Naive thymus-derived CD4-positive, alpha-beta T cell (primary cell): ENCODE measurements around the gene RTL3. TPM values are rescaled to one million over a fixed set of nuclear protein-coding genes. Genes with fewer than 3 reads are reported as not detected.

Experiments used
- ATAC-seq: fragments of 150-1000 bp; cut with Tn5 transposase; 2 replicates; pipeline ENCODE4 v1.10.0; 2021; ENCODE audit warnings: mild to moderate bottlenecking, moderate library complexity
- CTCF ChIA-PET: fragments of 350-600 bp; sonication (Branson Sonifier 250); formaldehyde crosslinking; loops from one replicate; lab custom pipeline; 2021; ENCODE audit warnings: antibody characterized with exemption; lab: Charles Lee
- POLR2A ChIA-PET: fragments of 350-600 bp; sonication (Branson Sonifier 250); formaldehyde crosslinking; loops from one replicate; lab custom pipeline; 2021; ENCODE audit warnings: antibody characterized with exemption, inconsistent platforms; lab: Charles Lee
- DNase-seq, 9 donors: peaks; one replicate each; pipeline versions ENCODE4 v3.0.0 to v3.0.0-alpha.2; 2020 to 2022; ENCODE audit warnings: mixed read lengths in 1 of 9
- H3K27ac ChIP-seq: one replicate; pipeline ENCODE4 v1.7.0; 2013; ENCODE audit warnings: mild to moderate bottlenecking, low read depth, low read length, moderate library complexity
- H3K27me3 ChIP-seq, 2 donors: one replicate each; pipeline ENCODE4 v1.7.0; 2013; ENCODE audit warnings: low read length in 2 of 2, mild to moderate bottlenecking in 2 of 2, moderate library complexity in 2 of 2; ENCODE audit not compliant: control insufficient read depth in 2 of 2, insufficient read depth in 2 of 2
- H3K36me3 ChIP-seq, 3 experiments: 1 replicate in 2 of 3; 2 replicates in 1 of 3; pipeline ENCODE4 v1.7.0; 2013; ENCODE audit warnings: low read length in 3 of 3, mild to moderate bottlenecking in 3 of 3, moderate library complexity in 1 of 3; ENCODE audit not compliant: insufficient read depth in 3 of 3, control insufficient read depth in 2 of 3
- H3K4me1 ChIP-seq, 2 donors: one replicate each; pipeline ENCODE4 v1.7.0; 2013; ENCODE audit warnings: low read length in 2 of 2, mild to moderate bottlenecking in 2 of 2, moderate library complexity in 1 of 2; ENCODE audit not compliant: control insufficient read depth in 2 of 2, insufficient read depth in 2 of 2
- H3K4me3 ChIP-seq: 2 replicates; pipeline ENCODE4 v1.7.0; 2013; ENCODE audit warnings: mild to moderate bottlenecking, low read length
- H3K9me3 ChIP-seq, 3 experiments: 1 replicate in 2 of 3; 2 replicates in 1 of 3; pipeline ENCODE4 v1.7.0; 2013; ENCODE audit warnings: low read length in 3 of 3; ENCODE audit not compliant: control insufficient read depth in 2 of 3
- H3K27ac Mint-ChIP-seq, 9 donors: one replicate each; pipeline ENCODE4 v1.8.0; 2020 to 2022; ENCODE audit warnings: mixed read lengths in 9 of 9, mild to moderate bottlenecking in 8 of 9, moderate library complexity in 5 of 9, inconsistent platforms in 2 of 9
- H3K27me3 Mint-ChIP-seq, 5 donors: one replicate each; pipeline ENCODE4 v1.8.0; 2021 to 2022; ENCODE audit warnings: mixed read lengths in 5 of 5, mild to moderate bottlenecking in 1 of 5
- H3K36me3 Mint-ChIP-seq, 5 donors: one replicate each; pipeline ENCODE4 v1.8.0; 2020 to 2022; ENCODE audit warnings: mixed read lengths in 5 of 5, mild to moderate bottlenecking in 3 of 5, inconsistent platforms in 1 of 5
- H3K4me1 Mint-ChIP-seq, 7 donors: one replicate each; pipeline ENCODE4 v1.8.0; 2020 to 2022; ENCODE audit warnings: mixed read lengths in 7 of 7, mild to moderate bottlenecking in 3 of 7, inconsistent platforms in 1 of 7
- H3K4me3 Mint-ChIP-seq, 10 donors: one replicate each; pipeline ENCODE4 v1.8.0; 2020 to 2022; ENCODE audit warnings: mild to moderate bottlenecking in 10 of 10, mixed read lengths in 10 of 10, moderate library complexity in 6 of 10, inconsistent platforms in 2 of 10
- H3K9me3 Mint-ChIP-seq, 11 donors: one replicate each; pipeline ENCODE4 v1.8.0; 2020 to 2022; ENCODE audit warnings: mixed read lengths in 11 of 11, mild to moderate bottlenecking in 4 of 11, inconsistent platforms in 1 of 11, moderate library complexity in 1 of 11
- intact Hi-C, 2 donors: fragments of 100-400 bp; cut with micrococcal nuclease; formaldehyde crosslinking; loops; one replicate each; pipeline ENCODE4 v1.15.1; 2023
- polyA plus RNA-seq, 2 donors: library from polyadenylated mRNA; unstranded; fragments of 300-500 nt; fragmentation: Illumina TruSeq; gene quantifications; one replicate each; pipeline ENCODE4 v1.2.3, GENCODE V29; 2021
- total RNA-seq, 6 experiments: library from RNA in 5 of 6; stranded (reverse) in 5 of 6; gene quantifications; 1 replicate in 5 of 6; 2 replicates in 1 of 6; pipeline ENCODE4 v1.2.3 and lab custom pipeline; 2021 to 2026

Gene RTL3
- total and polyA plus RNA-seq, 7 experiments from 2014 or later: not detected

DNA sequence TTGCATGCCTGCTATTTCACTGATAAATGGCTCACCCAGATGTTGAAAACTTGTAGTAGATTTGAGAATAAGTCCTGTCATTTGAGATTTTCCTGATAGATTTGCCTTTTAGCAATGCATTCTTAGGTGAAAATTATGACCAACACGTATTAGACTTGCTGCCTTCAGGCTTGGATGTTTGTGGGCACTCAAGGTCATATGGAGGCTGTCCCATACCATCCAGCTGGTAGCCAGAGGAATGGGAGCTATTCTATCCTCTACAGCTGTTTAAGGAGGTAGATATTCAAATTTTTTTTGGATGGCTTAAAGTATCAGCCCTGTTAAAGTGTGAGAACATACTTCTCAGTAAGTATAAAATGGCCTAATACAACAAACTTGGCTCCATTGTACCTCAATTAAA lies 34.7 kb downstream of the RTL3 start:
- intact Hi-C loops: no loop called here
- Histone ChIP-seq H3K4me3 (no peak overlapping the region), H3K9me3 (no peaks in the 10 kb centered on the region), H3K36me3 (no peaks in the 10 kb centered on the region), H3K4me1 (peaks cover 0 to 3% of the 10 kb centered on the region in 2 donors), H3K27ac (no peak overlapping the region), H3K27me3 (no peaks in the 10 kb centered on the region)
- Mint-ChIP-seq H3K9me3 (peaks cover 0 to 2% (median 0%) of the 10 kb centered on the region in 11 donors), H3K27ac (no peak overlapping the region), H3K36me3 (peaks cover 0 to 2% (median 0%) of the 10 kb centered on the region in 5 donors), H3K4me3 (no peak overlapping the region), H3K27me3 (no peaks in the 10 kb centered on the region), H3K4me1 (peaks cover 0 to 15% (median 7%) of the 10 kb centered on the region in 7 donors)
- DNase-seq: no peak
- ChIA-PET CTCF (no interaction called here), POLR2A (no interaction called here)
- ATAC-seq: no peak

DNA sequence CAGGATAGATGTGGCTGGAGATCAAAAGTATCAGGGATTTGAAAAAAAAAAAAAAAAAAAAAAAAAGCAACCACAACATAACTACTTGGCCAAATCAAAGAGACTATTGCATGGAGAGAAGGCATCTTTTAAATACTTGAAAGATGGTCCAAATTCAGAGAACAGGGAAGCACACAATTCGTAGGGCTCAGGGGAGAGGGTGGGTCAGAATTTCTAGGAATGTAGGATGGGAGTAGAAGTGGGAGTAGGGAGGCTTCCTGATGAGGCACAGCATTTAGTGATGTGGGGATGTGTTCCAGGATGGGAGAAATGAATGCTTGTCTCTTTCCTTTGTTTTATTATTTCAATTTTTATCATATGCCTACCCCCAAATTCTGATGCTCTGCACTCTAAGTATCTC lies 36.3 kb downstream of the RTL3 start:
- peaks cover 0 to 15% (median 7%) of the 10 kb centered on the region in 7 donors for H3K4me1 Mint-ChIP-seq
- no peak overlapping the region for H3K27ac ChIP-seq
- no peaks in the 10 kb centered on the region for H3K36me3 ChIP-seq
- CTCF ChIA-PET: no interaction called here
- DNase-seq (no peak), ATAC-seq (no peak)
- H3K4me3 ChIP-seq: no peak overlapping the region
- H3K36me3 Mint-ChIP-seq: peaks cover 0 to 2% (median 0%) of the 10 kb centered on the region in 5 donors
- intact Hi-C loops: no loop called here
- POLR2A ChIA-PET: no interaction called here
- no peaks in the 10 kb centered on the region for H3K27me3 ChIP-seq
- peaks cover 0 to 2% (median 0%) of the 10 kb centered on the region in 11 donors for H3K9me3 Mint-ChIP-seq
- H3K4me1 ChIP-seq: peaks cover 0 to 3% of the 10 kb centered on the region in 2 donors
- H3K9me3 ChIP-seq: no peaks in the 10 kb centered on the region
- H3K27ac Mint-ChIP-seq: peak overlapping the region in 1 of 9 donors; percentile 20
- H3K27me3 Mint-ChIP-seq: no peaks in the 10 kb centered on the region
- no peak overlapping the region for H3K4me3 Mint-ChIP-seq

DNA sequence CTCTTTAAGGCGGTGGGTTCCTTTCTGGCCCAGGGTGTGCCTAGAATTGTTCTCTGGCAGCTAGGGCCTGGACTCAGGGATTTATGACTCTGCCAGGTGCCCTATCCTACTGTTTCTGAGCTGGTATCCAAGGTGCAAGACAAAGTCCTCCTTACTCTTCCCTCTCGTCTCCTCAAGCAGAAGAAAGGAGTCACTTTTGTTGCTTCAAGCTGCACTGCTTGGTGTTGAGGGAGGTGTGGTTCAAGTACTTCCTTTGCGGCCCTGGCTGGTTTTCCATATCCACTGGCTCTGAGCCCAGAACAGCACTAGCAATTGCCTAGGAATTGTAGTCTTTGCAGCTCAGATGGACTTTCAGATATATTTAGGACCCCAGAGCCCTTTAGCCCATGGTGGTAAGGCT lies 39.3 kb downstream of the RTL3 start:
- no peaks in the 10 kb centered on the region for H3K27me3 Mint-ChIP-seq
- H3K36me3 Mint-ChIP-seq: peaks cover 0 to 2% (median 0%) of the 10 kb centered on the region in 5 donors
- ATAC-seq (no peak), DNase-seq (no peak)
- peaks cover 0 to 3% (median 0%) of the 10 kb centered on the region in 11 donors for H3K9me3 Mint-ChIP-seq
- Histone ChIP-seq H3K36me3 (no peaks in the 10 kb centered on the region), H3K4me3 (no peak overlapping the region), H3K4me1 (no peaks in the 10 kb centered on the region), H3K9me3 (no peaks in the 10 kb centered on the region), H3K27ac (no peak overlapping the region), H3K27me3 (no peaks in the 10 kb centered on the region)
- ChIA-PET CTCF (interaction anchor here (0.6 kb wide), 1 partner anchor 266 kb away, joined by 3 read pairs; no protein-coding TSS in a partner anchor), POLR2A (no interaction called here)
- H3K4me1 Mint-ChIP-seq: peaks cover 0 to 2% (median 0%) of the 10 kb centered on the region in 7 donors
- no peak overlapping the region for H3K4me3 Mint-ChIP-seq
- no peak overlapping the region for H3K27ac Mint-ChIP-seq
- intact Hi-C loops: no loop called here

DNA sequence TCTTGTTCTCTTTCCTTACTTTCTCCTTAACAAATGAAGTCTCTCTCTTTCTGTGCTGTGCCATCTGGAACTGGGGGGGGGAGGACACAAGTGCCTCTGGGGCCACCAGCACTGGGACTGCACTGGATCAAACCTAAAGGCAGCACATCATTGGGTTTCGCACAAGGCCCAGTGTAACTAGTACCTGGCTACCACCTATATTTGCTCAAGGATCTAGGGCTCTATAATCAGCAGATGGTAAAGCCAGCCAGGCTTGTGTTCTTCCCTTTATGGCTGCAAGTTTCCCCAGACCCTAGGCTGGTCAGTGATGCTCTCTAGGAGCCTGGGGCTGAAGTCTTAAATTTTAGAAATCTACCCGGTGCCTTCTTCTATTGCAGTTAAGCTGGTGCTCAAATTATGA lies 40.1 kb downstream of the RTL3 start:
- intact Hi-C loops: no loop called here
- DNase-seq (no peak), ATAC-seq (no peak)
- H3K4me1 Mint-ChIP-seq: no peaks in the 10 kb centered on the region
- H3K27me3 Mint-ChIP-seq: no peaks in the 10 kb centered on the region
- Histone ChIP-seq H3K9me3 (no peaks in the 10 kb centered on the region), H3K27me3 (no peaks in the 10 kb centered on the region), H3K36me3 (no peaks in the 10 kb centered on the region), H3K4me1 (no peaks in the 10 kb centered on the region), H3K4me3 (no peak overlapping the region), H3K27ac (no peak overlapping the region)
- no peak overlapping the region for H3K4me3 Mint-ChIP-seq
- H3K9me3 Mint-ChIP-seq: peaks cover 0 to 3% (median 0%) of the 10 kb centered on the region in 11 donors
- CTCF ChIA-PET: no interaction called here
- POLR2A ChIA-PET: no interaction called here
- H3K27ac Mint-ChIP-seq: no peak overlapping the region
- H3K36me3 Mint-ChIP-seq: peaks cover 0 to 2% (median 0%) of the 10 kb centered on the region in 5 donors

DNA sequence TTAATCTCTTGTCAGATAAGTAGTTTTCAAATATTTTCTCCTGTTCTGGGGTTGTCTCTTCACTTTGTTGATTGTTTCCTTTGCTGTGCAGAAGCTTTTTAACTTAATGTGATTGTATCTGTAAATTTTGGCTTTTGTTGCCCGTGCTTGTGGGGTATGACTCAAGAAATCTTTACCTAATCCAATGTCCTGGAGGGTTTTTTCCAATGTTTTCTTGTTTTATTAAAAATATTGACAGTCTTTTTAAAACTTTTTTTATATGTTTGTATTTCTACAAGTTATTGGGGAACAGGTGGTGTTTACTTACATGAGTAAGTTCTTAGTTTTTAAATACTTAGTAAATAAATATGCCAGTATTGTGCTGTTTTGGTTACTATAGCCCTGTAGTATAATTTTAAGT lies 44.9 kb downstream of the RTL3 start:
- ChIA-PET CTCF (no interaction called here), POLR2A (no interaction called here)
- peaks cover 0 to 5% (median 0%) of the 10 kb centered on the region in 11 donors for H3K9me3 Mint-ChIP-seq
- H3K4me3 Mint-ChIP-seq: no peak overlapping the region
- Histone ChIP-seq H3K4me3 (no peak overlapping the region), H3K9me3 (no peaks in the 10 kb centered on the region), H3K36me3 (no peaks in the 10 kb centered on the region), H3K27ac (no peak overlapping the region), H3K4me1 (no peaks in the 10 kb centered on the region), H3K27me3 (no peaks in the 10 kb centered on the region)
- DNase-seq (no peak), ATAC-seq (no peak)
- H3K4me1 Mint-ChIP-seq: no peaks in the 10 kb centered on the region
- H3K36me3 Mint-ChIP-seq: peaks cover 0 to 2% (median 0%) of the 10 kb centered on the region in 5 donors
- H3K27ac Mint-ChIP-seq: no peak overlapping the region
- H3K27me3 Mint-ChIP-seq: no peaks in the 10 kb centered on the region
- intact Hi-C loops: no loop called here

Other genes starting within 250 kb of the RTL3 start
- not detected for gene LPAR4, start 88.4 kb upstream of the RTL3 start, total RNA-seq
- not detected for gene LPAR4, start 88.4 kb upstream of the RTL3 start, polyA plus RNA-seq